GM21526 (cell line): Measurements from ENCODE around the gene SIAE.
A peak's percentile ranks its signal among the peaks of the same experiment; 100 is the strongest.
"Not testable (repeated sequence)": the region's sequence is repeated elsewhere in the genome, so short reads cannot be mapped to it uniquely, and the experiment has no call there.

ENCODE experiments used
- ATAC-seq: cut with Tn5 transposase; IDR thresholded peaks from one replicate; pipeline ENCODE4 v1.9.1; 2021; ENCODE audit warnings: moderate library complexity; ENCODE audit not compliant: unreplicated experiment, low FRiP score

The SIAE gene

GRCh38 chr11:124629961-124630360 lies 43.6 kb downstream of the SIAE start:
- ATAC-seq: no peak

GRCh38 chr11:124627546-124627945 lies 46.0 kb downstream of the SIAE start:
- ATAC-seq: no peak

- no peak for ATAC-seq
These were observed 47.9 kb downstream of the SIAE start for GRCh38 chr11:124625504-124626168.

GRCh38 chr11:124623861-124624525 lies 49.5 kb downstream of the SIAE start:
- no peak for ATAC-seq

- ATAC-seq: peak; percentile 99
These were observed 50.7 kb downstream of the SIAE start, which contains the start of gene TBRG1 for GRCh38 chr11:124622531-124623451. TBRG1 (plus strand) TSS chr11:124622864; CDS start chr11:124623084, 220 bp downstream.

GRCh38 chr11:124618863-124619262 lies 54.7 kb downstream of the SIAE start:
- ATAC-seq: no peak

- ATAC-seq: no peak
These were observed 60.8 kb downstream of the SIAE start for GRCh38 chr11:124612567-124613246.

- ATAC-seq: peak; percentile 70
These were observed 61.5 kb downstream of the SIAE start for GRCh38 chr11:124612045-124612444.

- no peak for ATAC-seq
These were observed 62.5 kb downstream of the SIAE start, which contains the start of gene PANX3 for GRCh38 chr11:124611064-124611463. PANX3 (plus strand) TSS chr11:124611428; CDS start chr11:124611557, 129 bp downstream.

GRCh38 chr11:124610295-124610694 lies 63.2 kb downstream of the SIAE start:
- no peak for ATAC-seq

- no peak for ATAC-seq
These were observed 65.4 kb downstream of the SIAE start for GRCh38 chr11:124608147-124608546.

- ATAC-seq: no peak
These were observed 67.8 kb downstream of the SIAE start for GRCh38 chr11:124605719-124606118.

GRCh38 chr11:124602723-124603122 lies 70.8 kb downstream of the SIAE start:
- ATAC-seq: not testable (repeated sequence)

GRCh38 chr11:124602193-124602592 lies 71.3 kb downstream of the SIAE start:
- ATAC-seq: no peak

- no peak for ATAC-seq
These were observed 72.8 kb downstream of the SIAE start for GRCh38 chr11:124600621-124601320.

- ATAC-seq: no peak
These were observed 75.9 kb downstream of the SIAE start for GRCh38 chr11:124597626-124598025.

GRCh38 chr11:124595302-124595701 lies 78.2 kb downstream of the SIAE start:
- ATAC-seq: no peak

GRCh38 chr11:124592627-124593026 lies 80.9 kb downstream of the SIAE start:
- no peak for ATAC-seq

- ATAC-seq: no peak
These were observed 82.1 kb downstream of the SIAE start for GRCh38 chr11:124591430-124591829.
